NCI-H345 treated with DMSO at 0.1 percent for 48 hours (cell line): ENCODE measurements around the gene SRSF4.
A peak's percentile ranks its signal among the peaks of the same experiment; 100 is the strongest.
"Not testable (repeated sequence)": the region's sequence is repeated elsewhere in the genome, so short reads cannot be mapped to it uniquely, and the experiment has no call there.

ENCODE experiments used
- DNase-seq: peaks from one replicate; lab custom pipeline; 2025; ENCODE audit not compliant: unreplicated experiment; lab: John Stamatoyannopoulos, UW

The SRSF4 gene

DNA sequence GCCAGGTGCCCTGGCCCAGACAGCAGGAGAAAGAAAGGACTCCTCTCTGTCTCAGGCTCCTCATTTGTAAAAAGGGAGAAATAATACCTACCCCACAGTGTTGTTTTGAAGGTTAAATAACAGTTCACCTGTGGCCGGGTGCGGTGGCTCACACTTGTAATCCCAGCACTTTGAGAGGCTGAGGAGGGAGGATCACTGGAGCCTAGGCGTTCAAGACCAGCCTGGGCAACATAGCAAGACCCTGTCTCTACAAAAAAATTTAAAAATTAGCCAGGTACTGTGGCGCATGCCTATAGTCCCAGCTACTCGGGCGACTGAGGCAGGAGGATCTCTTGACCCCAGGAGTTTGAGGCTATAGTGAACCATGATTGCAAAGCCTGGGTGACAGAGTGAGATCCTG is 55.5 kb downstream of the SRSF4 start:
- DNase-seq: no peak

- DNase-seq: no peak
These were observed 55.9 kb downstream of the SRSF4 start for GRCh38 chr1:29125788-29126187.

GRCh38 chr1:29125237-29125641 is 56.5 kb downstream of the SRSF4 start:
- DNase-seq: no peak

- DNase-seq: no peak
These were observed 57.1 kb downstream of the SRSF4 start for GRCh38 chr1:29124366-29125236.

- no peak for DNase-seq
These were observed 57.8 kb downstream of the SRSF4 start, which contains the start of gene TMEM200B for GRCh38 chr1:29123887-29124365. Gene TMEM200B, minus strand, starts transcription at chr1:29123903. Its CDS starts 2,075 bp downstream, at chr1:29121828.

GRCh38 chr1:29123053-29123886 is 58.4 kb downstream of the SRSF4 start:
- DNase-seq: peak; percentile 5

DNA sequence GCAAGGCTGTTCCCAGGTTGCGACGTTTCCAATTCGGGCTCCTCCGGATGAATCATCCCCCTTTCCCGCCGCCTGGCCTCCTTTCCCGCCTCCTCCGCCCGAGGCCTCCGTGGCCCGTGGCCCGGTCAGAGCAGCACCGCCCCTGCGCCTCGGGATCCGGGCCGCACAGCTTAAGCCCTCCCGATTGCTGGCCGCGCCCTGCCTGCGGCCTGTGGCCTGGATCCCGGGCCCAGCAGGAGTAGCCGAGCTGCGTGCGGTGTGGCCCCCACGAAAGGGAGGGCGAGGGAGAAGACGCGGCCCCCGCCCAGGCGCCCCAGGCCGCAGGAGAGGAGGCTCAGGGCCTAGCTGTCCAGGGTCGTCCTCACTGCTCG is 59.0 kb downstream of the SRSF4 start:
- DNase-seq: no peak

DNA sequence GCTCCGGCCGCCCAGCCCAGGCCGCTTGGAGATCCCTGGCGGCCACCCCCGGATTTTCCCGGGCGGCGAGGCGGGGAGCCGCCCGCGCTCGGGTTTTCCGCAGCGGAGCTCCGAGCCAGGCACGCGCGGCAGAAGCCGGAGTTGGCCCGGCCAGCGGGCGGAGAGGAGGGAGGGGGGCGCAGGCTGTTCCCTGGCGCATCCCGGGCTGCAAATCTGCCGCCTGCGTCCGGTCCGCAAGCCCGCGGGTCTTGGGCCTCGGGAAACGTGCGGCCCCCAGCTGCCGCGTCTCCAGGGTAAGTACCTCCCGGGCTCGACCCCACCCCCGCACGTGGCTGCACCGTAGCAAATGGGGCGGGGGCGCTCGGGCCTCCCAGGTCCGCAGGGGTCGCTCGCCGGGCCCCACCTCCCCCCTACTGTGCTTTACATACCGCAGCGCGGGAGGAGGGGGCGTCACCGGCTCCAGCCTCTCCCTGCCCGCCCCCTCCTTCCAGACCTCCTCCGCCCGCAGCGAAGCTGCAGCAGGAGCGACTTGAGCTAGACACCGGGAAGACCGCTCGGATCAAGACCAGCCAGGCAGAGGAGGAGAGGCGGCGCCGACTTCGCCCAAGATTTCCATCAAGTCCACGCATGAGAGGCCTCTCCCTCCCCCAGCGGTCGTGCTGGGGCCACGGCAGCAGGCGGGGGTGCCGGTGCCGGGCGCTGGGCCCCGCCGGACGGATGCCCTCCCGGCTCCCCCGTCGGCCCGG is 59.6 kb downstream of the SRSF4 start:
- no peak for DNase-seq

DNA sequence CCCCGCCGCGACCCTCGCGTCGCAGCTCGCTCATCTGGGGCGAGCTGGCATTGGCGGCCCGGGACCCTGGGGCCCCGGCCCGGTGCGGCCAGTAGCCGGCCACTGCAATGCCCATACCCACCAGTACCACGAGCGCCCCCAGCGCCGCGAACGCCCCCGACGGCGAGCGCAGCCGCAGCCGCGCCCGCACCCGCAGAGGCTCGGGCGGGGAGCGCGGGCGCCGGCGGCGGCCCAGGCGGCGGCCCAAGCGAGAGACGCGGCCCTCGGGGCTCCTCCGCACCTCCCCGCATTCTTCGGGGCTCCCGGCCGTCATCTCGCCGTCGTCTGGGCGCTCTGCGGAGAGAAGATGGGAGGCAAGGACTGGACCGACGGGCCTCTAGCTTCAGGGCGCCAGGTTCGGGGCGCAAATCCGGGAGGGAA is 60.2 kb downstream of the SRSF4 start:
- DNase-seq: no peak

DNA sequence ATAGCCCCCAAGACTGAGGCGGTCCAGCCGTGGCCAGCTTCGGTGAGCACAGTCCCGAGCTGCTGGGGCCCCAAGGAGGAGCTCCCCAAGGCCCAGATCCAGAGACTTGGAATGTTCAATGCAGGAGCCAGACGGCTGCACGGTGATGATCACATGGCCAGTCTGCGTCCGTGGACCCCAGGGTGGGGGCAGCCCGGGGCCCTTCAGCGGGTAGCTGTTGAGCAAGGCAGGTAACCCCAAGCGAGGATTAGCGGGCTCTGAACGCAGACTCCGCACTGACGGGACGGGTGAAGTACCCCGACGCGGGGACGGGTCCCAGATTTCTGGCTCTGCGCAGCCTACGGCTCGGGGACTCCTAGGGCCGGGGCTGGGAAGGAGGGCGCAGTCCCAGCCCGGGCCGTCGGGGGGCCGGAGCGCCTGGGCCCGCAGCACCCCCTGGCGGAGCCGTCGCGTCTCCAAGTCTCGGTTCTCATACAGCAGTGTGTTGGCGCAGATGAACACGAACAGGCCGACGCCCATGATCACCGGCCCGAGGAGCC is 60.7 kb downstream of the SRSF4 start:
- peak; percentile 12 for DNase-seq

DNA sequence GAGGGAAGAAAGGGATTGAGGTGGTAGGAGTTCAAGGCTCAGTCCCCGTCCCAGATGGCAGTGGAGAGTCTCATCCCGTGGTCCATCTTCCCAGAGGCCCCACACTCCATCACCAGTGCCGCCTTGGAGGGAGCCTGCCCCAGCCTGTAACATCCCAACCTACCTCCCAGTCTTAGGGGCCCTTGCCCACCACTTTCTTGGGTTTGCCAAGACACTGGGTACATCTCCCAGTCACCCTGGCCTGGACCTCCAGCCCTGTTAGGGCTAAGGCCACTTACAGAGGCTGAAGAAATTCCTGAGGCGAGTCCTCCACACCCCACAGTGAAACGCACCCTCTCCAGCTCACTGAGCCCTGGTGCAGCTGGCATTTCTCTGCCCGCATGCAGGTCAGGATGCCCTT is 61.3 kb downstream of the SRSF4 start:
- DNase-seq: no peak

GRCh38 chr1:29119121-29119929 is 62.4 kb downstream of the SRSF4 start:
- no peak for DNase-seq

DNA sequence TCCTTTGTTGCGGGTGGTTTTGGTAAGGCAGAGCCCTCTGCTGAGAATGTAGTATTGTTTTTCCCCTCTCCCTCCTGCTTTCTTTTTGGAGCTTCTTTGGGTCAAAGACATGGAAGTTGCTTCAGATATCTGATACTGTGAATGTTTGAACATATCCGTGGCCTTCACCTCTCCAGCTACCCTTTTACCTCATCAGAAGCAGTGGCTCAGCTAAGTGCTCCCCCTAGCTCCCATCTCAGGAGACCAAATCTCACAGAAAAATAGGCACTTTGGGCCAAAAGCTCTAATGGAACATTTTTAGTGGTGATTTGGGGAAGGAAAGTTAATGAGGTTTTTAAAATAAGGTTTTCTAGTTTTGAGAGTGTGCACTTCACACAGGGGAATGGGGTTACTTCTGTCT is 64.3 kb downstream of the SRSF4 start:
- DNase-seq: no peak

- no peak for DNase-seq
These were observed 67.0 kb downstream of the SRSF4 start for GRCh38 chr1:29114654-29115053.

DNA sequence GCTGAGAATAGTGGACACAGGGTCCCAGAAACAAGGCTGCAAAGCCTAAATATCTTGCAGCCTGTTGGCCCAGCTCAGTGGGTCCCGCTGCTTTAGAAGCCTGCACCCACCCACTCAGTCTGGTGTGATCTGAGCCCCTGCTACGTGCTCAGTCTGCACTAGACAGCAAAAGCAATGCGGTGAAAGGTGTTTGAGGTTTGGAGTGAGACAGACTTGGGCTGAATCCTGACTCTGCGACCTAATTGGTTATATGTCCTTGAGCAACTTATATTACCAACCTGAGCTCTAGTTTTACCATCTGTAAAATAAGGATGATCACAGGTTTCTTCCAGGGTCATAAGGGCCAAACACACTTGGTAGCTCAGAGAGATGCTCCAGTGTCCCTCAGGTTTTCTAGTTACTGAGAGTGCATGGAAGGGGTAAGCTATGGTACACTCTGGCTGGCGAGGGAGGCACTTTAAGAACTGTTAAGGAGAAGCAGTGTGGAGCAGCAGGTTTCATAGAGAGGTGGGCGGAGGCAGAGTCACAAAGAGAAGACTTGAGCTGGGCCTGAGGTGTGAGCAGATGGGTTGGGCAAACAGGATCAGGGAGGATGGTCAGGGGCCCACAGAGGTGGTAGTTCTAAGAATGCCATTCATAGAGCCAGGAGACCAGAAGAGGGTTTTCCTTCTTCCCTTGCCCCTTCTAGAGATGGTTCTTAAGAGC is 68.1 kb downstream of the SRSF4 start:
- DNase-seq: no peak

GRCh38 chr1:29112705-29113412 is 68.8 kb downstream of the SRSF4 start:
- DNase-seq: no peak

DNA sequence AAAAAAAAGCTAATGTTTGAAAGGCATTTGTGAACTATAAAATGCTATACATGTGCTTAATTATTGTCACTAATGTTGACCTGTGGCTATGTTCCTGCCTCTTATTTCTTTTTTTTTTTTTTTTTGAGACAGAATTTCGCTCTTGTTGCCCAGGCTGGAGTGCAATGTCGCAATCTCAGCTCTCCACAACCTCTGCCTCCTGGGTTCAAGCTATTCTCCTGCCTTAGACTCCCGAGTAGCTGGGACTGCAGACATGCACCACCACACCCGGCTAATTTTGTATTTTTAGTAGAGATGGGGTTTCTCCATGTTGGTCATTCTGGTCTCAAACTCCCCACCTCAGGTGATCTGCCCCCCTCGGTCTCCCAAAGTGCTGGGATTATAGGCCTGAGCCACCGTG is 73.7 kb downstream of the SRSF4 start:
- DNase-seq: not testable (repeated sequence)

DNA sequence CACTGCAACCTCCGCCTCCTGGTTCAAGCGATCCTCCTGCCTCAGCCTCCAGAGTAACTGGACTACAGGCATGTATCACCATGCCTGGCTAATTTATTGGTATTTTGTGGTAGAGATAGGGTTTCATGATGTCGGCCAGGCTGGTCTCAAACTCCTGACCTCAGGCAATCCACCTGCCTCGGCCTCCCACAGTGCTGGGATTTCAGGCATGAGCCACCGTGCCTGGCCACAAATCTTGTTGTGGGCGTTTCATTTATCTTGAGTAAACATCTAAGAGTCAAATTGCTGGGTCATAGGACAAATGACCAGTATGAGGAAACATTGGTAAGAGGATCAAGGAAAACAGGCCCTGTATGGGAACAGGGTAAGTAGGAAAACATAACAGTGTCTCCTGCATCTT is 75.9 kb downstream of the SRSF4 start:
- no peak for DNase-seq

DNA sequence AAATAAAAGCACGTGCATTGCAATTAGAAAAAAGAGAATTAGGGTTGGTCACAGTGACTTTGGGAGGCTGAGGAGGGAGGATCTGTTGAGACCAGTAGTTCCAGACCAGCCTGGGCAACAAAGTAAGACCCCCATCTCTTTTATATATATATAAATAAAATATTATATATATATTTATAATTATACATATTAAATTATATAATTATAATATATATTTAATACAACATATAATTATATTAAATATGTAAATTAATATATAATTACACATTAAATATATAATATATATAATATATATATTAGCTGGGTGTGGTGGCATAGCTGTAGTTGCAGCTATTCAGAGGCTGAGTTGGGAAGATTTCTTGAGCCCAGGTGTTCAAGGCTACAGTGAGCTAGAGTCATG is 81.2 kb downstream of the SRSF4 start:
- DNase-seq: no peak
